Neural progenitor cell (in vitro differentiated cells): ENCODE measurements around the gene R3HDM1.
A peak's percentile ranks its signal among the peaks of the same experiment; 100 is the strongest.

Source experiments
- EZH2 ChIP-seq: fragments of 200-600 bp; sonication (generic); IDR thresholded peaks from 2 replicates; pipeline ENCODE4 v1.6.1; 2017; ENCODE audit warnings: antibody characterized with exemption, mild to moderate bottlenecking, moderate library complexity
- TF ChIP-seq, protein P1 (sequence below): fragments of 200-600 bp; sonication (generic); IDR thresholded peaks from 2 replicates; pipeline ENCODE4 v1.5.1; 2017; ENCODE audit warnings: antibody characterized with exemption, mild to moderate bottlenecking

DNA sequence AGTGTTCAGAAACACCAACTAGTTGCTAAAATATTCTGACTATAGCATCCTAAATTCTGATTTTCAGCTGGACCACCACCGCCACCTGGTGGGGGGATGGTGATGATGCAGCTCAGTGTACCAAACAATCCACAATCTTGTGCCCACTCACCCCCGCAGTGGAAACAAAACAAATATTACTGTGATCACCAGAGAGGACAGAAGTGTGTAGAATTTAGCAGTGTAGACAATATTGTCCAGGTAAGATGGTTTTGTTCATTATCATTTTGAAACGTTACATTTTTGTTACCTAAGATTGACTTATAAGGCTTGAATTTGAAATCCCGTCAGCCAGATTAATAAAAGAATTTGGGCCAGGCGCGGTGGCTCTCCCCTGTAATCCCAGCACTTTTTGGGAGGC is 178.7 kb downstream of the R3HDM1 start:
- TF ChIP-seq, protein P1, sequence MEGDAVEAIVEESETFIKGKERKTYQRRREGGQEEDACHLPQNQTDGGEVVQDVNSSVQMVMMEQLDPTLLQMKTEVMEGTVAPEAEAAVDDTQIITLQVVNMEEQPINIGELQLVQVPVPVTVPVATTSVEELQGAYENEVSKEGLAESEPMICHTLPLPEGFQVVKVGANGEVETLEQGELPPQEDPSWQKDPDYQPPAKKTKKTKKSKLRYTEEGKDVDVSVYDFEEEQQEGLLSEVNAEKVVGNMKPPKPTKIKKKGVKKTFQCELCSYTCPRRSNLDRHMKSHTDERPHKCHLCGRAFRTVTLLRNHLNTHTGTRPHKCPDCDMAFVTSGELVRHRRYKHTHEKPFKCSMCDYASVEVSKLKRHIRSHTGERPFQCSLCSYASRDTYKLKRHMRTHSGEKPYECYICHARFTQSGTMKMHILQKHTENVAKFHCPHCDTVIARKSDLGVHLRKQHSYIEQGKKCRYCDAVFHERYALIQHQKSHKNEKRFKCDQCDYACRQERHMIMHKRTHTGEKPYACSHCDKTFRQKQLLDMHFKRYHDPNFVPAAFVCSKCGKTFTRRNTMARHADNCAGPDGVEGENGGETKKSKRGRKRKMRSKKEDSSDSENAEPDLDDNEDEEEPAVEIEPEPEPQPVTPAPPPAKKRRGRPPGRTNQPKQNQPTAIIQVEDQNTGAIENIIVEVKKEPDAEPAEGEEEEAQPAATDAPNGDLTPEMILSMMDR, result peak; percentile 98
- TF ChIP-seq EZH2, result no peak
